ENCODE results near the gene FAM120B. TPM values are rescaled to one million over a fixed set of nuclear protein-coding genes. Genes with fewer than 3 reads are reported as not detected.

Gene FAM120B
- total and polyA plus RNA-seq, 4 experiments from 2014 or later, result 22.7 to 48.6 (median 40.1) TPM

GRCh38 chr6:170357812-170358211 is 51.3 kb downstream of the FAM120B start:
- POLR2A ChIA-PET (ENCODE audit: partially characterized antibody), result no interaction called here
- CTCF ChIA-PET (ENCODE audit: partially characterized antibody), result no interaction called here
- Histone ChIP-seq H3K27ac (ENCODE audit: low read depth, low read length) (no peak overlapping the region), H3K27me3 (ENCODE audit: insufficient read depth, low read length) (no peaks in the 10 kb centered on the region), H3K4me1 (ENCODE audit: insufficient read depth, low read length) (no peaks in the 10 kb centered on the region), H3K4me3 (ENCODE audit: low read length in 2 of 2) (no peak overlapping the region), H3K36me3 (ENCODE audit: insufficient read depth, low read length) (peaks cover 23% of the 10 kb centered on the region), H3K9me3 (ENCODE audit: control insufficient read depth in 1 of 2, low read length in 2 of 2) (no peaks in the 10 kb centered on the region)
- no peak for DNase-seq
- Mint-ChIP-seq H3K27ac (peak overlapping the region in 1 of 7 donors; percentile 47), H3K27me3 (no peaks in the 10 kb centered on the region), H3K4me1 (peaks cover 0 to 7% (median 4%) of the 10 kb centered on the region in 4 donors), H3K36me3 (peaks cover 50 to 67% of the 10 kb centered on the region in 2 donors), H3K9me3 (peaks cover 0 to 5% (median 0%) of the 10 kb centered on the region in 8 donors), H3K4me3 (no peak overlapping the region)
- intact Hi-C loops (cut with micrococcal nuclease), result no loop called here

GRCh38 chr6:170358496-170358895 is 51.9 kb downstream of the FAM120B start:
- CTCF ChIA-PET (ENCODE audit: partially characterized antibody), result no interaction called here

GRCh38 chr6:170360476-170360875 is 53.9 kb downstream of the FAM120B start:
- intact Hi-C loops (cut with micrococcal nuclease), result no loop called here
- Mint-ChIP-seq H3K36me3 (peaks cover 39 to 70% of the 10 kb centered on the region in 2 donors), H3K4me1 (peaks cover 0 to 8% (median 2%) of the 10 kb centered on the region in 4 donors), H3K27me3 (no peaks in the 10 kb centered on the region), H3K9me3 (no peaks in the 10 kb centered on the region), H3K27ac (no peak overlapping the region), H3K4me3 (no peak overlapping the region)
- Histone ChIP-seq H3K27ac (ENCODE audit: low read depth, low read length) (no peak overlapping the region), H3K4me1 (ENCODE audit: insufficient read depth, low read length) (no peaks in the 10 kb centered on the region), H3K4me3 (ENCODE audit: low read length in 2 of 2) (no peak overlapping the region), H3K27me3 (ENCODE audit: insufficient read depth, low read length) (no peaks in the 10 kb centered on the region), H3K9me3 (ENCODE audit: control insufficient read depth in 1 of 2, low read length in 2 of 2) (no peaks in the 10 kb centered on the region), H3K36me3 (ENCODE audit: insufficient read depth, low read length) (peaks cover 27% of the 10 kb centered on the region)
- ChIA-PET POLR2A (ENCODE audit: partially characterized antibody) (no interaction called here), CTCF (ENCODE audit: partially characterized antibody) (no interaction called here)
- DNase-seq, result no peak

More at GRCh38 chr6:170358496-170358895, 51.9 kb downstream of the FAM120B start:
- Mint-ChIP-seq H3K27ac (peak overlapping the region in 1 of 7 donors; percentile 6), H3K4me3 (no peak overlapping the region), H3K4me1 (peaks cover 0 to 7% (median under 1%) of the 10 kb centered on the region in 4 donors), H3K36me3 (peaks cover 44 to 71% of the 10 kb centered on the region in 2 donors), H3K27me3 (no peaks in the 10 kb centered on the region), H3K9me3 (peaks cover 0 to 3% (median 0%) of the 10 kb centered on the region in 8 donors)
- no peaks in the 10 kb centered on the region for H3K4me1 ChIP-seq (ENCODE audit: insufficient read depth, low read length)
- intact Hi-C loops (cut with micrococcal nuclease), result no loop called here
- POLR2A ChIA-PET (ENCODE audit: partially characterized antibody), result no interaction called here
- no peak overlapping the region for H3K4me3 ChIP-seq (ENCODE audit: low read length in 2 of 2)
- H3K27ac ChIP-seq (ENCODE audit: low read depth, low read length), result no peak overlapping the region
- H3K27me3 ChIP-seq (ENCODE audit: insufficient read depth, low read length), result no peaks in the 10 kb centered on the region
- no peak for DNase-seq
- peaks cover 23% of the 10 kb centered on the region for H3K36me3 ChIP-seq (ENCODE audit: insufficient read depth, low read length)
- no peaks in the 10 kb centered on the region for H3K9me3 ChIP-seq (ENCODE audit: control insufficient read depth in 1 of 2, low read length in 2 of 2)

- Mint-ChIP-seq H3K4me1 (peaks cover 0 to 8% (median 2%) of the 10 kb centered on the region in 4 donors), H3K4me3 (no peak overlapping the region), H3K36me3 (peaks cover 39 to 74% of the 10 kb centered on the region in 2 donors), H3K9me3 (no peaks in the 10 kb centered on the region), H3K27me3 (no peaks in the 10 kb centered on the region), H3K27ac (no peak overlapping the region)
- Histone ChIP-seq H3K9me3 (ENCODE audit: control insufficient read depth in 1 of 2, low read length in 2 of 2) (no peaks in the 10 kb centered on the region), H3K27ac (ENCODE audit: low read depth, low read length) (no peak overlapping the region), H3K4me1 (ENCODE audit: insufficient read depth, low read length) (no peaks in the 10 kb centered on the region), H3K27me3 (ENCODE audit: insufficient read depth, low read length) (no peaks in the 10 kb centered on the region), H3K4me3 (ENCODE audit: low read length in 2 of 2) (no peak overlapping the region), H3K36me3 (ENCODE audit: insufficient read depth, low read length) (peaks cover 27% of the 10 kb centered on the region)
- ChIA-PET CTCF (ENCODE audit: partially characterized antibody) (no interaction called here), POLR2A (ENCODE audit: partially characterized antibody) (no interaction called here)
- DNase-seq, result no peak
- intact Hi-C loops (cut with micrococcal nuclease), result no loop called here
Observed at GRCh38 chr6:170361335-170361734, 54.8 kb downstream of the FAM120B start.

GRCh38 chr6:170362121-170362520 is 55.6 kb downstream of the FAM120B start:
- no peak overlapping the region for H3K4me3 ChIP-seq (ENCODE audit: low read length in 2 of 2)
- Mint-ChIP-seq H3K36me3 (peaks cover 44 to 77% of the 10 kb centered on the region in 2 donors), H3K4me3 (no peak overlapping the region), H3K27me3 (no peaks in the 10 kb centered on the region), H3K27ac (peak overlapping the region in 2 of 7 donors; percentile 2 to 37), H3K4me1 (peaks cover 0 to 8% (median 2%) of the 10 kb centered on the region in 4 donors), H3K9me3 (no peaks in the 10 kb centered on the region)
- H3K4me1 ChIP-seq (ENCODE audit: insufficient read depth, low read length), result no peaks in the 10 kb centered on the region
- intact Hi-C loops (cut with micrococcal nuclease), result no loop called here
- H3K27me3 ChIP-seq (ENCODE audit: insufficient read depth, low read length), result no peaks in the 10 kb centered on the region
- ChIA-PET CTCF (ENCODE audit: partially characterized antibody) (no interaction called here), POLR2A (ENCODE audit: partially characterized antibody) (no interaction called here)
- no peak for DNase-seq
- peaks cover 27% of the 10 kb centered on the region for H3K36me3 ChIP-seq (ENCODE audit: insufficient read depth, low read length)
- H3K27ac ChIP-seq (ENCODE audit: low read depth, low read length), result no peak overlapping the region
- no peaks in the 10 kb centered on the region for H3K9me3 ChIP-seq (ENCODE audit: control insufficient read depth in 1 of 2, low read length in 2 of 2)

- intact Hi-C loops (cut with micrococcal nuclease), result no loop called here
- H3K36me3 ChIP-seq (ENCODE audit: insufficient read depth, low read length), result peaks cover 28% of the 10 kb centered on the region
- no peak overlapping the region for H3K4me3 ChIP-seq (ENCODE audit: low read length in 2 of 2)
- no peak for DNase-seq
- Mint-ChIP-seq H3K36me3 (peaks cover 33 to 76% of the 10 kb centered on the region in 2 donors), H3K4me1 (peaks cover 0 to 6% (median under 1%) of the 10 kb centered on the region in 4 donors), H3K27me3 (no peaks in the 10 kb centered on the region), H3K4me3 (no peak overlapping the region), H3K27ac (no peak overlapping the region), H3K9me3 (no peaks in the 10 kb centered on the region)
- H3K27ac ChIP-seq (ENCODE audit: low read depth, low read length), result no peak overlapping the region
- no peaks in the 10 kb centered on the region for H3K4me1 ChIP-seq (ENCODE audit: insufficient read depth, low read length)
- no peaks in the 10 kb centered on the region for H3K27me3 ChIP-seq (ENCODE audit: insufficient read depth, low read length)
- ChIA-PET CTCF (ENCODE audit: partially characterized antibody) (interaction anchor here (1.3 kb wide), 1 partner anchor 10 kb away, joined by 3 read pairs; no protein-coding TSS in a partner anchor), POLR2A (ENCODE audit: partially characterized antibody) (no interaction called here)
- H3K9me3 ChIP-seq (ENCODE audit: control insufficient read depth in 1 of 2, low read length in 2 of 2), result no peaks in the 10 kb centered on the region
Observed at GRCh38 chr6:170363255-170363654, 56.7 kb downstream of the FAM120B start.

GRCh38 chr6:170365121-170365520 is 58.6 kb downstream of the FAM120B start:
- no peak for DNase-seq
- Mint-ChIP-seq H3K4me3 (no peak overlapping the region), H3K27me3 (no peaks in the 10 kb centered on the region), H3K4me1 (peaks cover 0 to 6% (median under 1%) of the 10 kb centered on the region in 4 donors), H3K9me3 (no peaks in the 10 kb centered on the region), H3K27ac (no peak overlapping the region), H3K36me3 (peaks cover 26 to 78% of the 10 kb centered on the region in 2 donors)
- Histone ChIP-seq H3K4me1 (ENCODE audit: insufficient read depth, low read length) (no peaks in the 10 kb centered on the region), H3K4me3 (ENCODE audit: low read length in 2 of 2) (no peak overlapping the region), H3K36me3 (ENCODE audit: insufficient read depth, low read length) (peaks cover 13% of the 10 kb centered on the region), H3K27ac (ENCODE audit: low read depth, low read length) (no peak overlapping the region), H3K27me3 (ENCODE audit: insufficient read depth, low read length) (no peaks in the 10 kb centered on the region), H3K9me3 (ENCODE audit: control insufficient read depth in 1 of 2, low read length in 2 of 2) (no peaks in the 10 kb centered on the region)
- CTCF ChIA-PET (ENCODE audit: partially characterized antibody), result no interaction called here
- POLR2A ChIA-PET (ENCODE audit: partially characterized antibody), result no interaction called here
- intact Hi-C loops (cut with micrococcal nuclease), result no loop called here

- H3K27ac Mint-ChIP-seq, result peak overlapping the region in 1 of 7 donors; percentile 25
- H3K4me1 Mint-ChIP-seq, result peaks cover 0 to 6% (median 1%) of the 10 kb centered on the region in 4 donors
- no peak overlapping the region for H3K27ac ChIP-seq (ENCODE audit: low read depth, low read length)
- no peaks in the 10 kb centered on the region for H3K4me1 ChIP-seq (ENCODE audit: insufficient read depth, low read length)
- POLR2A ChIA-PET (ENCODE audit: partially characterized antibody), result no interaction called here
- no peaks in the 10 kb centered on the region for H3K9me3 Mint-ChIP-seq
- no peak overlapping the region for H3K4me3 ChIP-seq (ENCODE audit: low read length in 2 of 2)
- CTCF ChIA-PET (ENCODE audit: partially characterized antibody), result no interaction called here
- H3K27me3 Mint-ChIP-seq, result no peaks in the 10 kb centered on the region
- H3K36me3 Mint-ChIP-seq, result peaks cover 28 to 77% of the 10 kb centered on the region in 2 donors
- H3K4me3 Mint-ChIP-seq, result no peak overlapping the region
- DNase-seq, result no peak
- H3K36me3 ChIP-seq (ENCODE audit: insufficient read depth, low read length), result peaks cover 12% of the 10 kb centered on the region
- intact Hi-C loops (cut with micrococcal nuclease), result no loop called here
- H3K27me3 ChIP-seq (ENCODE audit: insufficient read depth, low read length), result no peaks in the 10 kb centered on the region
- no peaks in the 10 kb centered on the region for H3K9me3 ChIP-seq (ENCODE audit: control insufficient read depth in 1 of 2, low read length in 2 of 2)
Observed at GRCh38 chr6:170365593-170365992, 59.0 kb downstream of the FAM120B start.

Measured in CD4-positive, alpha-beta memory T cell (primary cell).